GM19023 (cell line): ENCODE measurements around the gene MZF1.

Experiments
- ATAC-seq: cut with Tn5 transposase; IDR thresholded peaks from one replicate; pipeline ENCODE4 v1.9.1; 2021; ENCODE audit warnings: mild to moderate bottlenecking, moderate library complexity; ENCODE audit not compliant: unreplicated experiment

MZF1 gene

GRCh38 chr19:58556622-58557220 lies 16.4 kb downstream of the MZF1 start:
- no peak for ATAC-seq

DNA sequence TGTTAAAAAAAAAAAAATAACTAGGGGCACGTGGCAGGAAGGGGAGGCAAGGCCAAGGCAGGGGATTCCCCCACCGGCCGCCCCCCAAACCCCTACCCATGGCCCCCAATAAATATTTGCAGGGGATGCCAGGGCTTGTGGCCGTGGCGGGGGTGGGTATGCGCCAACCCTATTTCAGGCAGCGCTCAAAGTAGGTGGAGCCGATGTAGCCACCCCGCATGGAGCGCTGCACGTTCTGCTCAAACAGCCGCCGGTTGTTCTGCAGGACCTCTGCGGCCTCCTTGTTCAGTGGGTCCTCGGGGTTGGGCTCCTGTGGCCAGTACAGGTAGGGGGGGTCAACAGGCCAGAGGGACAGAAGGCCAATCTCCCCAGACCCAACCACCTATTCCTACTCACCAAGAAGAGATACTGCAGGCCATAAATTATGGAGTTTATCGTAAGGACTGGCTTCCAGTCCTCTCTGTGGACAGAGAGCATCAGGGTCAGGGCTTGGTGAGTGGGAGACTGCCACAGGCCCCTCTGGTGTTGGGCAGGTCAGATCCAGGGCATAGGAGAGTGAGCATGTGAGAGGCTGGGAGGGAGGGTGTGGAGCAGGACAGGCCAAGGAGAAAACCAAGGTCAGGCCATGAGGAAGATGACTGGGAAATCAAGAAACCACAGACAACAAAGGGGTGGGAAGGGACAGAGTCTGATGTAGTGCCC lies 17.1 kb downstream of the MZF1 start:
- no peak for ATAC-seq

GRCh38 chr19:58555369-58555885 lies 17.7 kb downstream of the MZF1 start:
- ATAC-seq, result no peak

DNA sequence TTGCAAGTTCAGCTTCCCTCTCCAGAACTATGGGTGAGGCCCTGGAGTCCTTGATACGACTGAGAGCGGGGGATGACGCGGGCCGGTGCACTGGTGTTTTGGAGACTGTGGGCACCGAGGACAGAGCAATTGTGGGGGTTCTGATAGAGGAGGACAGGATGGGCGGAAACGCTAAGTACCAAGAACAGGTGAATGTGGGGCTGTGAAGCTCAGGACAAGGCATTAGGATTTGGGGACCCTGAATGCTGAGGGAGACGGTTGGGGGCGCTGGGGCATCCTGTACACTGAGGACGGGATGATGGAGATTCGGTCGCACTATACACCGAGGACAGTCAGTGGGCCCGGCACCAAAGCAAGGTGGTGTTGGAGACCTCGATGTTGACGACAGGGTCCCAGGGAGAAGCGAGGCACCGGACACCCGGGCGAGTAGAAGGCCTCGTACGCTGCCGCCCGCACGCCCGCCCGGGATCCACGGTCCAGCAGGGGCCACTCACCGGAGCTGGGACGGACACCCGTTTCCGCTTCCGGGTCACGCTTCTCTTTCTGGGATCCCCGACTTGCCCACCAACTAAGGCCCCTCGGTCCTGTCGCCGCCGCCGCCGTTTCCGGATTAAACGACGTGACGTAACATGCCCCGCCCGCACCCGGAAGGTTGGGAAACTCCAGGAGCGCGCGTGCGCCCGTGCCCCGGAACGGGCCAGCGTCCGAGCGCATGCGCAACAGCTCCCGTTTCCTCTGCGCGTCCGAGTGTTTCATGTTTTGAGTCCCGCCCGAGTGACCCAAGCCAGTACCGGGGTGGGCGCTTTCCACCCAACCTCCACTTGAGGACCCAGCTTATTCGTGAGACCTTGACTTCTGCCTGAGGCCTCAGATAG lies 18.4 kb downstream of the MZF1 start, which contains the start of gene CHMP2A:
CHMP2A (minus strand) TSS at position 612 of the 875 bp plus-strand sequence. CDS start 893 bp downstream, outside the sequence.
- ATAC-seq, result peak; percentile 27

DNA sequence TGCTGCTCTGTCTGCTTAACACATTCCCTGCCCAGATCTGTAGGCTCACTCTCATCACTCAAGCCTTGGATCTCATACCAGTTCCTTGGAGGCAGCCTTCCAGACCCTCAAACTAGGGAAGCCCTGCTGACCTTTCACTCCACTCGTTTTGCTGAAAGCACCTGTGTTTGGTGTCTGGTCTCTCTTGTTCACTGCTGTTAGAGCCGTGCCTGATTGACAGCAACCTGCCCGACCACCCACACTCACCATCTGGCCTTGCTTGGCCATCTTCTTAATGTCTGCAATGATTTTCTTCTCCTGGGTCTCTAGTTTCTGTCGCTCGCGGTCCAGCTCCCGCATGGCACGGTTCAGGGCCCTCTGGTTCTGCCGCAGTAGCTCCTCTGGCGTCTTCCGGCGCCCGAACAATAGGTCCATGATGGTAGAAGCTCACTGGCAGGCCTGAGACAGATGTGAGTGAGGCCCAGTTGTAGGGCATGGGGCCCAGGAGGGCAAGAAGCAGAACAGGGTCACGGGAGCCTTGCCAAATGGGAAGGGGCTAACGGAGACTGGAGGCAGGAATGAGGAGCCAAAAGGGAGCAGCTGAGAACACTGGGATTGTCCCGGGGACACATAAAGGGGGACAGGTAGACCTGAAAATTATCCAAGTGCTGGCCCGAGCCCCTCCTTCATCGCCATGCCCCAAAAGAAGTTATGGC lies 19.2 kb downstream of the MZF1 start:
- no peak for ATAC-seq

GRCh38 chr19:58552655-58553054 lies 20.5 kb downstream of the MZF1 start:
- ATAC-seq, result no peak

- ATAC-seq, result no peak
These were observed 21.3 kb downstream of the MZF1 start for GRCh38 chr19:58551577-58552471.

DNA sequence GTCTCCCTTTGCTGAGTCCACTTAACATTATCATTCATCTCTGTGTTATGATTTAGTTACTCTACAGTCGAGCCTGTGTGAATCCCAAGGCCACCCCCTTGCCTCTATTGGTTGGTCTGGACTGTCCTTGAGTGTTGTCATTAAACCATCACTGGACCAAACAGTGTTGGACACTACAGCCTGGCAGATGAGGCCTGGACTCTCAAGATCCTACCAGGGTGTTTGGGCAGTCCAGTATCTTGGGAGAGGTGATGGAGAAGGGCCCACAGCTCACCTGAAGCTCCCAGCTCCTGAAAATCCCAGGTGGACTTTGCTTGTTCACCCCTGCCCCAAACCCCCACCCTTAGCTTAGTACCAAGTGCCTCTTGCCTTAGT lies 22.0 kb downstream of the MZF1 start:
- no peak for ATAC-seq

DNA sequence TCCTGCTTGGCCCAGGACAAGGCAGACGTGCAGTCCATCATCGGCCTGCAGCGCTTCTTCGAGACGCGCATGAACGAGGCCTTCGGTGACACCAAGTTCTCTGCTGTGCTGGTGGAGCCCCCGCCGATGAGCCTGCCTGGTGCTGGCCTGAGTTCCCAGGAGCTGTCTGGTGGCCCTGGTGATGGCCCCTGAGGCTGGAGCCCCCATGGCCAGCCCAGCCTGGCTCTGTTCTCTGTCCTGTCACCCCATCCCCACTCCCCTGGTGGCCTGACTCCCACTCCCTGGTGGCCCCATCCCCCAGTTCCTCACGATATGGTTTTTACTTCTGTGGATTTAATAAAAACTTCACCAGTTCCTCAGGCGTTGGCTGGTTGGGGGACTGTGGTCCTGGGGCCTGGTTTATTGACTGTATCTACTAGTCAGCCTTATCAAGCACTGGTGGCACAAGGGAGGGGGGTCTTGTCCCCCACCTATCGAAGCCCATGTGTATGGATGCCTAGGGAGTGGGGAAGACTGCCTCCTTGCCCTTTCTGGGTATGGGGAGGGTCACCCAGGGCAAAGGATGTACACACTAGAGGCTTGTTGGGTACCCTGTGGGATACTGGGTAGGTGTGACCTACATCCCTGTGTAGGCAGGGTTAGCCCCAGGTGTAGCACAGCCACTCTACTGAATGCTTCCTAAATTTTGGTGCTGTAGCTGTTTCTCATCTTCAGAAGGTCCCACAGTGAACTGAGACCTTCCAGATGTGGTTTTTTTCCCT lies 22.6 kb downstream of the MZF1 start:
- ATAC-seq, result no peak

GRCh38 chr19:58549664-58550361 lies 23.3 kb downstream of the MZF1 start:
- ATAC-seq, result no peak

DNA sequence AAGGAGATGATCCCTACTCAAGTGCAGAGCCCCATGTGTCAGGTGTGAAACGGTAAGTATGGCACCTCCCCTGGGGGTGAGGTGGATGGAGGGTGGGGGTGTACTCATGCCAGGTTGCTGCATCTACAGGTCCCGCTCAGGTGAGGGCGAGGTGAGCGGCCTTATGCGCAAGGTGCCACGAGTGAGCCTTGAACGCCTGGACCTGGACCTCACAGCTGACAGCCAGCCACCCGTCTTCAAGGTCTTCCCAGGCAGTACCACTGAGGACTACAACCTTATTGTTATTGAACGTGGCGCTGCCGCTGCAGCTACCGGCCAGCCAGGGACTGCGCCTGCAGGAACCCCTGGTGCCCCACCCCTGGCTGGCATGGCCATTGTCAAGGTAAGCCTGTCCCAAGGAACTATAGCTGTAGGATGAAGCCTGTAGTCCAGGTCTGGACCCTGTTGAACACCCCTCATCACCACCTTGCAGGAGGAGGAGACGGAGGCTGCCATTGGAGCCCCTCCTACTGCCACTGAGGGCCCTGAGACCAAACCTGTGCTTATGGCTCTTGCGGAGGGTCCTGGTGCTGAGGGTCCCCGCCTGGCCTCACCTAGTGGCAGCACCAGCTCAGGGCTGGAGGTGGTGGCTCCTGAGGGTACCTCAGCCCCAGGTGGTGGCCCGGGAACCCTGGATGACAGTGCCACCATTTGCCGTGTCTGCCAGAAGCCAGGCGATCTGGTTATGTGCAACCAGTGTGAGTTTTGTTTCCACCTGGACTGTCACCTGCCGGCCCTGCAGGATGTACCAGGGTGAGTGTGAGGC lies 24.1 kb downstream of the MZF1 start:
- no peak for ATAC-seq

- no peak for ATAC-seq
These were observed 25.5 kb downstream of the MZF1 start for GRCh38 chr19:58547323-58548312.

- ATAC-seq, result no peak
These were observed 27.1 kb downstream of the MZF1 start for GRCh38 chr19:58546019-58546530.

DNA sequence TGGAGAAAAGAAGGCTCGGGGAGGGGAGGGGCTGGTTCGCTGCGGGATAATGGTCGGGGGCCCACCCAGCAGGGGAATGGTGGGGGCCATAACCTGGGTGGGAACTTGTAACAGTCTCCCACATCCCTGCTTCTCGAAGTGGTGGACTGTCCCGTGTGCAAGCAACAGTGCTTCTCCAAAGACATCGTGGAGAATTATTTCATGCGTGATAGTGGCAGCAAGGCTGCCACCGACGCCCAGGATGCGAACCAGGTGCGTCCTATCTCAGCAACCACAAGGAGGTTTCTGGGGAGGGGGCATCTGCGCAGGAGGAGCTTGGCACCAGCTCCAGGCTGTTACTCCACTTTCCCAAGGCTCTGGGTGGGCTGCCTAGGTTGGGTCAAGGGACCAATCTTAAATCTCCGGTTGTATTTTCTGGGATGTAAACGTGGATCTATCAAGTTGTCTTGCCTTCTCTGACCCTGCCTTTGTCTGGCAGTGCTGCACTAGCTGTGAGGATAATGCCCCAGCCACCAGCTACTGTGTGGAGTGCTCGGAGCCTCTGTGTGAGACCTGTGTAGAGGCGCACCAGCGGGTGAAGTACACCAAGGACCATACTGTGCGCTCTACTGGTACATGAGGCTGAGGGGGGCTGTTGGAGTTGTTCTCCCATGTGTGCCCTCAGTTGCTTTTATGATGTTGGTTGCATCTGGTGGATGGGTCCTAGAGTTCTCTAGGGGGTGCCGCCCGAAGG lies 27.7 kb downstream of the MZF1 start:
- no peak for ATAC-seq

GRCh38 chr19:58544591-58545285 lies 28.4 kb downstream of the MZF1 start:
- ATAC-seq, result peak; percentile 61
